HL-60 (cell line): Measurements from ENCODE around the gene TPK1.

Source experiments
- DNase-seq, 2 experiments: peaks; one replicate each; pipeline ENCODE4 v3.0.0-alpha.2; 2010 to 2020; ENCODE audit warnings: low read depth in 1 of 2, low spot score in 1 of 2
- H3K27ac ChIP-seq: fragments of 250-450 bp; sonication (Bioruptor Pico); replicated peaks from 2 replicates; pipeline ENCODE4 v1.5.1; 2020; ENCODE audit warnings: mild to moderate bottlenecking, moderate library complexity
- H3K27me3 ChIP-seq: fragments of 250-450 bp; sonication (Bioruptor Pico); 2 replicates; pipeline ENCODE4 v1.5.1; 2021; ENCODE audit warnings: mild to moderate bottlenecking, moderate library complexity; ENCODE audit not compliant: insufficient read depth, poor library complexity, severe bottlenecking
- H3K4me3 ChIP-seq: replicated peaks from 2 replicates; pipeline ENCODE4 v1.5.1; 2011; ENCODE audit warnings: mild to moderate bottlenecking, control low read depth, low read length; ENCODE audit not compliant: insufficient read depth
- GABPA ChIP-seq: IDR thresholded peaks from 2 replicates; pipeline ENCODE4 v1.6.1; 2012; ENCODE audit warnings: low read depth
- POLR2AphosphoS5 ChIP-seq: IDR thresholded peaks from 2 replicates; pipeline ENCODE4 v1.6.1; 2012; ENCODE audit warnings: low read depth
- SPI1 ChIP-seq: IDR thresholded peaks from 2 replicates; pipeline ENCODE4 v1.6.1; 2012; ENCODE audit warnings: low read depth, mild to moderate bottlenecking, borderline replicate concordance
- TF ChIP-seq, protein P1 (sequence below): IDR thresholded peaks from 2 replicates; pipeline ENCODE4 v1.6.1; 2012; ENCODE audit warnings: low read depth; ENCODE audit not compliant: insufficient replicate concordance
- TF ChIP-seq, protein P2 (sequence below): IDR thresholded peaks from one replicate; pipeline ENCODE4 v1.5.1; 2011; ENCODE audit warnings: low read length, control low read depth, inconsistent platforms; ENCODE audit not compliant: insufficient read depth

Gene TPK1

DNA sequence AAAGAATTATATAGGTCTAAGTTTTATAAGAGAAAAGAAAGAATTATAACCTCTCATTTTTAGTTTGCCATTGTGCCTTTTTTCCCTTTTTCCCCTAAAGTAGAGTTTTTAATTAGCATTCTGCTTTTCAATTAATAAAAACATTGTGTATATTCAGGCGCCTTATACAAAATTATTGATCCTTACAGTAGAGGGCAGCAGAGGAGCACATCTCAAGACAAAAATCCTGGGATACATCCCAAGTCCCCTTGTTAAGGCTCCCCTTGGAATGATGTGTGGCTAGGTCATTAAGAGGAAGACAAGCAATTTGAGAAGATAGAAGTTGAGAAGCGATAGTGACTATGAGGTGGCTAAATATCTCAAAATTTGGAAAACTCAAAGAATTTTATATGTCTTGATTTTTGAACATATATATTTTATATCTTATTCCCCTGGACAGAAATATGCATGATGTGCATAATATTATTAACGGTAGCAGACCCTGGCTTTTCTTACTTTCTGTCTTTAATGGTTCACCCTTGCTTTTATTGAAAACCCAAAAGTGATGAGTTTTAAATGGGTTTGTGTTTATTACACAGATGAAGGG, 19.1 kb upstream of the TPK1 start:
- Histone ChIP-seq H3K27me3 (no peaks in the 10 kb centered on the region), H3K27ac (no peak overlapping the region), H3K4me3 (no peak overlapping the region)
- no peak for DNase-seq
- TF ChIP-seq SPI1, result no peak
- TF ChIP-seq, protein P1, sequence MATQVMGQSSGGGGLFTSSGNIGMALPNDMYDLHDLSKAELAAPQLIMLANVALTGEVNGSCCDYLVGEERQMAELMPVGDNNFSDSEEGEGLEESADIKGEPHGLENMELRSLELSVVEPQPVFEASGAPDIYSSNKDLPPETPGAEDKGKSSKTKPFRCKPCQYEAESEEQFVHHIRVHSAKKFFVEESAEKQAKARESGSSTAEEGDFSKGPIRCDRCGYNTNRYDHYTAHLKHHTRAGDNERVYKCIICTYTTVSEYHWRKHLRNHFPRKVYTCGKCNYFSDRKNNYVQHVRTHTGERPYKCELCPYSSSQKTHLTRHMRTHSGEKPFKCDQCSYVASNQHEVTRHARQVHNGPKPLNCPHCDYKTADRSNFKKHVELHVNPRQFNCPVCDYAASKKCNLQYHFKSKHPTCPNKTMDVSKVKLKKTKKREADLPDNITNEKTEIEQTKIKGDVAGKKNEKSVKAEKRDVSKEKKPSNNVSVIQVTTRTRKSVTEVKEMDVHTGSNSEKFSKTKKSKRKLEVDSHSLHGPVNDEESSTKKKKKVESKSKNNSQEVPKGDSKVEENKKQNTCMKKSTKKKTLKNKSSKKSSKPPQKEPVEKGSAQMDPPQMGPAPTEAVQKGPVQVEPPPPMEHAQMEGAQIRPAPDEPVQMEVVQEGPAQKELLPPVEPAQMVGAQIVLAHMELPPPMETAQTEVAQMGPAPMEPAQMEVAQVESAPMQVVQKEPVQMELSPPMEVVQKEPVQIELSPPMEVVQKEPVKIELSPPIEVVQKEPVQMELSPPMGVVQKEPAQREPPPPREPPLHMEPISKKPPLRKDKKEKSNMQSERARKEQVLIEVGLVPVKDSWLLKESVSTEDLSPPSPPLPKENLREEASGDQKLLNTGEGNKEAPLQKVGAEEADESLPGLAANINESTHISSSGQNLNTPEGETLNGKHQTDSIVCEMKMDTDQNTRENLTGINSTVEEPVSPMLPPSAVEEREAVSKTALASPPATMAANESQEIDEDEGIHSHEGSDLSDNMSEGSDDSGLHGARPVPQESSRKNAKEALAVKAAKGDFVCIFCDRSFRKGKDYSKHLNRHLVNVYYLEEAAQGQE, result no peak
- TF ChIP-seq GABPA, result no peak
- TF ChIP-seq, protein P2, sequence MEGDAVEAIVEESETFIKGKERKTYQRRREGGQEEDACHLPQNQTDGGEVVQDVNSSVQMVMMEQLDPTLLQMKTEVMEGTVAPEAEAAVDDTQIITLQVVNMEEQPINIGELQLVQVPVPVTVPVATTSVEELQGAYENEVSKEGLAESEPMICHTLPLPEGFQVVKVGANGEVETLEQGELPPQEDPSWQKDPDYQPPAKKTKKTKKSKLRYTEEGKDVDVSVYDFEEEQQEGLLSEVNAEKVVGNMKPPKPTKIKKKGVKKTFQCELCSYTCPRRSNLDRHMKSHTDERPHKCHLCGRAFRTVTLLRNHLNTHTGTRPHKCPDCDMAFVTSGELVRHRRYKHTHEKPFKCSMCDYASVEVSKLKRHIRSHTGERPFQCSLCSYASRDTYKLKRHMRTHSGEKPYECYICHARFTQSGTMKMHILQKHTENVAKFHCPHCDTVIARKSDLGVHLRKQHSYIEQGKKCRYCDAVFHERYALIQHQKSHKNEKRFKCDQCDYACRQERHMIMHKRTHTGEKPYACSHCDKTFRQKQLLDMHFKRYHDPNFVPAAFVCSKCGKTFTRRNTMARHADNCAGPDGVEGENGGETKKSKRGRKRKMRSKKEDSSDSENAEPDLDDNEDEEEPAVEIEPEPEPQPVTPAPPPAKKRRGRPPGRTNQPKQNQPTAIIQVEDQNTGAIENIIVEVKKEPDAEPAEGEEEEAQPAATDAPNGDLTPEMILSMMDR, result peak; percentile 11

- no peak overlapping the region for H3K27ac ChIP-seq
- no peak for DNase-seq
- no peak overlapping the region for H3K4me3 ChIP-seq
- H3K27me3 ChIP-seq, result no peaks in the 10 kb centered on the region
- TF ChIP-seq GABPA, result no peak
These were observed 17.7 kb upstream of the TPK1 start for GRCh38 chr7:144853542-144853941.

- DNase-seq, result no peak
- Histone ChIP-seq H3K27ac (no peak overlapping the region), H3K27me3 (no peaks in the 10 kb centered on the region), H3K4me3 (no peak overlapping the region)
- TF ChIP-seq GABPA (no peak), SPI1 (no peak), POLR2AphosphoS5 (no peak)
- TF ChIP-seq, protein P2, result no peak
- TF ChIP-seq, protein P1, result no peak
These were observed 12.2 kb upstream of the TPK1 start for GRCh38 chr7:144848078-144848477.

- H3K27me3 ChIP-seq, result no peaks in the 10 kb centered on the region
- no peak overlapping the region for H3K4me3 ChIP-seq
- peak in 1 of 2 experiments; percentile 87 for DNase-seq
- peak; percentile 83 for TF ChIP-seq GABPA
- TF ChIP-seq POLR2AphosphoS5, result 0 out of 2 replicates have a peak, but pooled peaks have one; percentile 58
- TF ChIP-seq SPI1, result peak; percentile 58; the same call in 1 of the 2 replicates
- TF ChIP-seq, protein P2, result no peak
- TF ChIP-seq, protein P1, result no peak
- peak overlapping the region; percentile 78 for H3K27ac ChIP-seq
These were observed 6.6 kb upstream of the TPK1 start for GRCh38 chr7:144842377-144842851.
